ENCODE results near the gene BHMT. TPM values are rescaled to one million over a fixed set of nuclear protein-coding genes. Genes with fewer than 3 reads are reported as not detected.
"Not testable (repeated sequence)": the region's sequence is repeated elsewhere in the genome, so short reads cannot be mapped to it uniquely, and the experiment has no call there.

The BHMT gene
- total RNA-seq, 1 donor from 2014 or later: not detected

- H3K36me3 Mint-ChIP-seq (ENCODE audit: low read depth): peaks cover 2% of the 10 kb centered on the region
- H3K4me3 Mint-ChIP-seq (ENCODE audit: unreplicated experiment): no peak overlapping the region
- H3K27ac Mint-ChIP-seq (ENCODE audit: unreplicated experiment): peak overlapping the region; percentile 5
Observed at GRCh38 chr5:79172269-79172668, 60.7 kb downstream of the BHMT start.

GRCh38 chr5:79173626-79174025 lies 62.0 kb downstream of the BHMT start:
- H3K27ac Mint-ChIP-seq (ENCODE audit: unreplicated experiment): no peak overlapping the region
- TF ChIP-seq CTCF (IDR thresholded peaks at IDR 0.05): no peak
- H3K9me3 Mint-ChIP-seq (ENCODE audit: low read depth): no peaks in the 10 kb centered on the region
- H3K27me3 Mint-ChIP-seq (ENCODE audit: low read depth): no peaks in the 10 kb centered on the region
- peaks cover 2% of the 10 kb centered on the region for H3K36me3 Mint-ChIP-seq (ENCODE audit: low read depth)
- no peak overlapping the region for H3K4me3 Mint-ChIP-seq (ENCODE audit: unreplicated experiment)
- no peak for DNase-seq (ENCODE audit: low spot score)
- peaks cover 8% of the 10 kb centered on the region for H3K4me1 Mint-ChIP-seq (ENCODE audit: low read depth)

More at GRCh38 chr5:79172269-79172668, 60.7 kb downstream of the BHMT start:
- no peaks in the 10 kb centered on the region for H3K27me3 Mint-ChIP-seq (ENCODE audit: low read depth)
- H3K4me1 Mint-ChIP-seq (ENCODE audit: low read depth): peaks cover 8% of the 10 kb centered on the region
- DNase-seq (ENCODE audit: low spot score): no peak
- no peak for TF ChIP-seq CTCF (IDR thresholded peaks at IDR 0.05)
- no peaks in the 10 kb centered on the region for H3K9me3 Mint-ChIP-seq (ENCODE audit: low read depth)

- not testable (repeated sequence) for H3K4me3 Mint-ChIP-seq (ENCODE audit: unreplicated experiment); DNase-seq (ENCODE audit: low spot score); H3K36me3 Mint-ChIP-seq (ENCODE audit: low read depth); H3K27ac Mint-ChIP-seq (ENCODE audit: unreplicated experiment); H3K9me3 Mint-ChIP-seq (ENCODE audit: low read depth); H3K4me1 Mint-ChIP-seq (ENCODE audit: low read depth); H3K27me3 Mint-ChIP-seq (ENCODE audit: low read depth)
Observed at GRCh38 chr5:79180449-79180848, 68.8 kb downstream of the BHMT start.

- H3K27ac Mint-ChIP-seq (ENCODE audit: unreplicated experiment): no peak overlapping the region
- peaks cover 9% of the 10 kb centered on the region for H3K4me1 Mint-ChIP-seq (ENCODE audit: low read depth)
- no peaks in the 10 kb centered on the region for H3K9me3 Mint-ChIP-seq (ENCODE audit: low read depth)
- no peaks in the 10 kb centered on the region for H3K36me3 Mint-ChIP-seq (ENCODE audit: low read depth)
- H3K4me3 Mint-ChIP-seq (ENCODE audit: unreplicated experiment): no peak overlapping the region
- H3K27me3 Mint-ChIP-seq (ENCODE audit: low read depth): no peaks in the 10 kb centered on the region
- TF ChIP-seq CTCF (IDR thresholded peaks at IDR 0.05): no peak
- no peak for DNase-seq (ENCODE audit: low spot score)
Observed at GRCh38 chr5:79181419-79182022, 69.9 kb downstream of the BHMT start.

Other genes starting within 250 kb of the BHMT start
- gene ARSB, start 126.5 kb upstream of the BHMT start, total RNA-seq: 42.6 to 45.1 TPM (median 45.0 TPM) in 3 replicates
- 1.9 to 3.2 TPM (median 3.1 TPM) in 3 replicates for gene DMGDH, start 42.1 kb upstream of the BHMT start, total RNA-seq
- gene BHMT2, start 42.0 kb upstream of the BHMT start, total RNA-seq: not detected in 3 replicates
- gene JMY, start 124.3 kb downstream of the BHMT start, total RNA-seq: 16.9 to 17.2 TPM (median 17.1 TPM) in 3 replicates

All from chondrocyte (in vitro differentiated cells).